Suprapubic skin (tissue), 4 donors: Measurements from ENCODE around the gene MORC3. TPM values are rescaled to one million over a fixed set of nuclear protein-coding genes. Genes with fewer than 3 reads are reported as not detected.

Source experiments
- DNase-seq, 2 donors: peaks; one replicate each; pipeline ENCODE4 v3.0.0-alpha.2; 2019; ENCODE audit warnings: low spot score in 2 of 2
- H3K27ac ChIP-seq: fragments of 200-600 bp; sonication (generic); one replicate; pipeline ENCODE4 v1.5.1; 2019
- H3K27me3 ChIP-seq: fragments of 200-600 bp; sonication (generic); one replicate; pipeline ENCODE4 v1.5.1; 2019
- H3K36me3 ChIP-seq: fragments of 200-600 bp; sonication (generic); one replicate; pipeline ENCODE4 v1.5.1; 2019
- H3K4me1 ChIP-seq: fragments of 200-600 bp; sonication (generic); one replicate; pipeline ENCODE4 v1.5.1; 2019
- H3K4me3 ChIP-seq: fragments of 200-600 bp; sonication (generic); one replicate; pipeline ENCODE4 v1.5.1; 2019; ENCODE audit warnings: mild to moderate bottlenecking
- H3K9me3 ChIP-seq: fragments of 200-600 bp; sonication (generic); one replicate; pipeline ENCODE4 v1.5.1; 2019
- EP300 ChIP-seq: sonication (generic); formaldehyde crosslinking; IDR thresholded peaks from one replicate; pipeline ENCODE4 v1.6.1; 2017; ENCODE audit warnings: antibody characterized with exemption
- POLR2A ChIP-seq, 2 donors: fragments of 450-650 bp; IDR thresholded peaks; one replicate each; pipeline ENCODE4 v1.6.1; 2017; ENCODE audit warnings: antibody characterized with exemption in 2 of 2, mild to moderate bottlenecking in 2 of 2, moderate library complexity in 2 of 2
- POLR2AphosphoS5 ChIP-seq, 3 donors: sonication (generic); formaldehyde crosslinking; IDR thresholded peaks; one replicate each; pipeline ENCODE4 v1.6.1; 2017; ENCODE audit warnings: antibody characterized with exemption in 3 of 3
- WGBS: methylation state at CpG from one replicate; pipeline ENCODE4 v1.1.5; 2018; 5-methylcytosine and 5-hydroxymethylcytosine counted together
- total RNA-seq, 4 donors: library from RNA; depleted of rRNA; stranded (reverse); fragments of >200 nt; gene quantifications; one replicate each; pipeline ENCODE4 v1.1.0, GENCODE V29; 2016
- TF ChIP-seq, protein P1 (sequence below), 2 donors: fragments of 200-600 bp in 1 of 2; fragments of 450-650 bp in 1 of 2; sonication (generic) in 1 of 2; IDR thresholded peaks; one replicate each; pipeline ENCODE4 v1.5.1; 2016 to 2019; ENCODE audit warnings: antibody characterized with exemption in 2 of 2, mild to moderate bottlenecking in 1 of 2, moderate library complexity in 1 of 2

Gene MORC3
- total RNA-seq, 4 donors from 2014 or later, result 47.2 to 61.2 (median 47.7) TPM

DNA sequence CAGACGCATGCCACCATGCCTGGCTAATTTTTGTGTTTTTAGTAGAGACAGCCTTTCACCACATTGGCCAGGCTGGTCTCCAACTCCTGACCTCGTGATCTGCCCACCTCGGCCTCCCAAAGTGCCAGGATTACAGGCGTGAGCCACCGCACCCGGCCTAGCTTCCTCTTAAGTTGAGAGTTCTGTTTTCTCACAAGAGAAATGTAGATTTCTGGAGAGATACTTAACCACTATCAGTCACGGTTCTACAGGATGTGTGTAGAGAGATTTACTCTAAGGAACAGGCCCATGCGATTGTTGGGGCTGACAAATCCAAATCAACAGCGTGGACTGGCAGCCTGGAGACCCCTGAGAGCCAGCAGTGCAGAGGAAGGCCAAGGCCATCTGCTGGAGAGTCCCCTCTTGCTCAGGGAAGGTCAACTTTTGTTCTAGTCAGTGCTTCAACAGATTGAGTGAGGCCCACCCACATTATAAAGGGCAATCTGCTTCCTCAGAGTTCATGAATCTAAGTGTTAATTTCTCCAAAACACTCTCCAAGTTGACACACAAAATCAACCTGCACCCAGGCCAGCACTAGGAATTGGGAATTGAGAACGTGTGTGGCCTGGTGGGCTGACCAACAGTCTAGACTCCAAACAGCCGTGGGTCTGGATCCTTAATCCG lies 103.9 kb downstream of the MORC3 start:
- no peaks in the 10 kb centered on the region for H3K9me3 ChIP-seq
- peaks cover 6% of the 10 kb centered on the region for H3K4me1 ChIP-seq
- no peak overlapping the region for H3K4me3 ChIP-seq
- H3K36me3 ChIP-seq, result no peaks in the 10 kb centered on the region
- TF ChIP-seq EP300, result no peak
- TF ChIP-seq, protein P1, sequence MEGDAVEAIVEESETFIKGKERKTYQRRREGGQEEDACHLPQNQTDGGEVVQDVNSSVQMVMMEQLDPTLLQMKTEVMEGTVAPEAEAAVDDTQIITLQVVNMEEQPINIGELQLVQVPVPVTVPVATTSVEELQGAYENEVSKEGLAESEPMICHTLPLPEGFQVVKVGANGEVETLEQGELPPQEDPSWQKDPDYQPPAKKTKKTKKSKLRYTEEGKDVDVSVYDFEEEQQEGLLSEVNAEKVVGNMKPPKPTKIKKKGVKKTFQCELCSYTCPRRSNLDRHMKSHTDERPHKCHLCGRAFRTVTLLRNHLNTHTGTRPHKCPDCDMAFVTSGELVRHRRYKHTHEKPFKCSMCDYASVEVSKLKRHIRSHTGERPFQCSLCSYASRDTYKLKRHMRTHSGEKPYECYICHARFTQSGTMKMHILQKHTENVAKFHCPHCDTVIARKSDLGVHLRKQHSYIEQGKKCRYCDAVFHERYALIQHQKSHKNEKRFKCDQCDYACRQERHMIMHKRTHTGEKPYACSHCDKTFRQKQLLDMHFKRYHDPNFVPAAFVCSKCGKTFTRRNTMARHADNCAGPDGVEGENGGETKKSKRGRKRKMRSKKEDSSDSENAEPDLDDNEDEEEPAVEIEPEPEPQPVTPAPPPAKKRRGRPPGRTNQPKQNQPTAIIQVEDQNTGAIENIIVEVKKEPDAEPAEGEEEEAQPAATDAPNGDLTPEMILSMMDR (IDR thresholded peaks at IDR 0.05), result no peak
- TF ChIP-seq POLR2A (IDR thresholded peaks at IDR 0.05), result no peak
- no peak for TF ChIP-seq POLR2AphosphoS5 (IDR thresholded peaks at IDR 0.05)
- WGBS, result 90% methylated on average over 11 of the region's 12 CpGs
- H3K27me3 ChIP-seq, result no peaks in the 10 kb centered on the region
- H3K27ac ChIP-seq, result no peak overlapping the region
- DNase-seq, result no peak

DNA sequence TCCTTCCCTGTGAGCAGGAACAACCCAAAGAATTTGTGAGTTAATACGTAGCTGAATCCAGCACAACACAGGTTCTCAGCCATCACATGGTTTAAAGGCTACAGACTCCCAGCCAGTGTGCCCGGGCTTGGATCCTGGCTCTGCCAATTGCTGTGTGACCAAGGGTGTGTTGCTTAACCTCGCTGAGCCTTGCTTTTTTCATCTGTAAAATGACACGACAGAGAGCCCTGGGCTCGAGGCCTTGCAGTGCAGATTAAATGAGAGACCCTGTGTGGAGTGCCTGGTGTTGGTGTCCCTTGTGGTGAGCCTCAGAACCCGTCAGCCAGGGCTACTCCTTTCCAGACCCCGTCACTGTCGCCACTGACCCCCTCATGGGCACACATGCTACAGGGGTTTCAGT lies 104.6 kb downstream of the MORC3 start:
- 94% methylated on average over 6 of the region's 8 CpGs for WGBS
- TF ChIP-seq, protein P1 (IDR thresholded peaks at IDR 0.05), result no peak
- no peak for TF ChIP-seq EP300
- no peak for TF ChIP-seq POLR2AphosphoS5 (IDR thresholded peaks at IDR 0.05)
- no peak for TF ChIP-seq POLR2A (IDR thresholded peaks at IDR 0.05)
- no peaks in the 10 kb centered on the region for H3K36me3 ChIP-seq
- H3K9me3 ChIP-seq, result no peaks in the 10 kb centered on the region
- H3K4me3 ChIP-seq, result no peak overlapping the region
- no peak for DNase-seq
- H3K27me3 ChIP-seq, result no peaks in the 10 kb centered on the region
- H3K27ac ChIP-seq, result no peak overlapping the region
- H3K4me1 ChIP-seq, result peaks cover 5% of the 10 kb centered on the region

DNA sequence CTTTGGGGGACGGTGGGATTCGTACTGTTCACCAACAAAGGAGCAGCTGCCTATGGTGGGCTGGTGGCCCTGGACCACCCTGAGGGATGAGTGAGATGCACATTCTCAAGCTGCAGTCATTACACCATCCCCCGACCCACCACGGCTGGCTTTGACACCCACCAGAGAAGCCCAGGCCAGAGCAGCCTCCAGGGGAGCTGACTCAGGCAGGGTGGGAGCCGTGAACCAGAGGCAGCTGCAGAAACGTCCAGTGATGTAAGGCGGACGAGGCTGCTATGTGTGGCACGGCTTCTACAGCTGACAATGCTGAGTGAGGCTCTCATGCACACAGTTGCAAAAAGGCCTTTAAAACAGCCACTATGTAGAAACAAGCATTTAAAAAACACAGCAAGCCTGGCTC lies 105.3 kb downstream of the MORC3 start:
- Histone ChIP-seq H3K27ac (no peak overlapping the region), H3K27me3 (no peaks in the 10 kb centered on the region), H3K4me1 (peaks cover 3% of the 10 kb centered on the region), H3K36me3 (no peaks in the 10 kb centered on the region), H3K4me3 (no peak overlapping the region), H3K9me3 (no peaks in the 10 kb centered on the region)
- no peak for TF ChIP-seq POLR2AphosphoS5 (IDR thresholded peaks at IDR 0.05)
- TF ChIP-seq POLR2A (IDR thresholded peaks at IDR 0.05), result no peak
- no peak for TF ChIP-seq EP300
- TF ChIP-seq, protein P1 (IDR thresholded peaks at IDR 0.05), result no peak
- 93% methylated on average over 2 of the region's 9 CpGs for WGBS
- DNase-seq, result no peak

Other genes starting within 250 kb of the MORC3 start
- 10 to 100 TPM; 24.9 to 45.2 (median 32.0) TPM for gene CBR3, start 185.1 kb upstream of the MORC3 start, total RNA-seq
- gene DOP1B, start 163.4 kb upstream of the MORC3 start, total RNA-seq, result 10 to 100 TPM; 23.8 to 49.6 (median 34.8) TPM
- 1 to 10 TPM; 1.2 to 3.9 (median 2.6) TPM for gene CHAF1B, start 65.2 kb downstream of the MORC3 start, total RNA-seq
- under 1 TPM in 2 of 4 donors, not detected in 2; 0.42 to 0.62 TPM for gene CLDN14, start 159.9 kb downstream of the MORC3 start, total RNA-seq